HepG2 (cell line): ENCODE measurements around the gene SRSF10. TPM values are rescaled to one million over a fixed set of nuclear protein-coding genes. Genes with fewer than 3 reads are reported as not detected.

Experiments used
- ATAC-seq: fragments of 200-7000 bp; cut with Tn5 transposase; 3 replicates; pipeline ENCODE4 v1.9.1; 2020; ENCODE audit warnings: mild to moderate bottlenecking, moderate library complexity
- BruUV-seq: library from RNA; stranded (reverse); fragments of 400-500 nt; replicated peaks from 2 replicates; lab custom pipeline; 2021; lab: Mats Ljungman, UMichigan
- CTCF ChIA-PET: fragments of 300-600 bp; formaldehyde crosslinking; extraction: SDS; loops from one replicate; lab custom pipeline; 2021; ENCODE audit warnings: low total read pairs, inconsistent platforms, low intra/inter-chr PET ratio; lab: Yijun Ruan, JAX
- POLR2A ChIA-PET: fragments of 350-600 bp; sonication (Branson Sonifier 250); formaldehyde crosslinking; loops from one replicate; lab custom pipeline; 2020; ENCODE audit warnings: antibody characterized with exemption, inconsistent platforms; lab: Yijun Ruan, JAX
- DNase-seq: peaks from one replicate; pipeline ENCODE4 v3.0.0-alpha.2; 2015; ENCODE audit warnings: low spot score
- FAIRE-seq: peaks from 3 replicates; lab custom pipeline; 2011; peaks lifted over from hg19 to GRCh38; lab: Jason Lieb, UNC
- H2AFZ ChIP-seq: one replicate; pipeline ENCODE4 v1.6.1; 2011; ENCODE audit warnings: low read length, inconsistent platforms
- H3K27ac ChIP-seq: fragments of 300-600 bp; 3 replicates; pipeline ENCODE4 v1.8.0; 2011; ENCODE audit warnings: mixed run types, mild to moderate bottlenecking, mixed read lengths, low read length, inconsistent platforms; ENCODE audit not compliant: insufficient read depth; ENCODE audit errors: extremely low read length
- H3K27me3 ChIP-seq, 2 experiments: fragments of 200-600 bp in 1 of 2; 2 replicates in 1 of 2; 3 replicates in 1 of 2; pipeline versions ENCODE4 v1.6.0 to v1.8.0; 2011; ENCODE audit warnings: low read length in 2 of 2, mild to moderate bottlenecking in 2 of 2, moderate library complexity in 2 of 2, inconsistent platforms in 1 of 2; ENCODE audit not compliant: insufficient read depth in 2 of 2, control insufficient read depth in 1 of 2
- H3K36me3 ChIP-seq, 2 experiments: fragments of 200-600 bp in 1 of 2; replicated peaks in 1 of 2; 2 replicates in 1 of 2; 3 replicates in 1 of 2; pipeline versions ENCODE4 v1.5.1 to v1.8.0; 2011; ENCODE audit warnings: low read length in 2 of 2, inconsistent platforms in 1 of 2; ENCODE audit not compliant: insufficient read depth in 2 of 2, control insufficient read depth in 1 of 2
- H3K4me1 ChIP-seq: 2 replicates; pipeline ENCODE4 v1.5.1; 2012; ENCODE audit warnings: low read length, inconsistent platforms; ENCODE audit not compliant: insufficient read depth
- H3K4me2 ChIP-seq: 2 replicates; pipeline ENCODE4 v1.6.0; 2011; ENCODE audit warnings: low read depth, low read length, inconsistent platforms
- H3K4me3 ChIP-seq, 3 experiments: fragments of 200-600 bp in 1 of 3; sonication (generic), shearing (Covaris generic) in 1 of 3; replicated peaks in 1 of 3; 2 replicates each; pipeline ENCODE4 v1.5.1; 2011 to 2016; ENCODE audit warnings: low read length in 3 of 3, inconsistent platforms in 2 of 3, low read depth in 2 of 3, mild to moderate bottlenecking in 2 of 3, control low read depth in 1 of 3, mixed read lengths in 1 of 3; ENCODE audit not compliant: insufficient read depth in 1 of 3
- H3K79me2 ChIP-seq: one replicate; pipeline ENCODE4 v1.6.1; 2011; ENCODE audit warnings: low read length, inconsistent platforms; ENCODE audit not compliant: insufficient read depth
- H3K9ac ChIP-seq: 2 replicates; pipeline ENCODE4 v1.6.0; 2011; ENCODE audit warnings: mild to moderate bottlenecking, low read depth, low read length, inconsistent platforms; ENCODE audit not compliant: insufficient read depth
- H3K9me3 ChIP-seq: 2 replicates; pipeline ENCODE4 v1.5.1; 2012; ENCODE audit warnings: mild to moderate bottlenecking, low read length
- H4K20me1 ChIP-seq: 2 replicates; pipeline ENCODE4 v1.6.0; 2011; ENCODE audit warnings: inconsistent platforms, mild to moderate bottlenecking, low read length, moderate library complexity; ENCODE audit not compliant: insufficient read depth
- AGO1 ChIP-seq: fragments of 200-400 bp; formaldehyde crosslinking; IDR thresholded peaks from 2 replicates; pipeline ENCODE4 v1.6.1; 2017; ENCODE audit warnings: mild to moderate bottlenecking, low read depth, low read length, moderate library complexity; ENCODE audit not compliant: poor library complexity, severe bottlenecking
- ARNT2 ChIP-seq: sonication (generic); formaldehyde crosslinking; IDR thresholded peaks from 2 replicates; pipeline ENCODE4 v1.8.0; 2022; ENCODE audit warnings: mild to moderate bottlenecking, low read depth, missing genetic modification reagents, moderate library complexity
- CENPT ChIP-seq: sonication (generic); formaldehyde crosslinking; IDR thresholded peaks from 2 replicates; pipeline ENCODE4 v1.8.0; 2022; ENCODE audit warnings: low read depth, mild to moderate bottlenecking, moderate library complexity, missing genetic modification reagents
- CENPX ChIP-seq: sonication (generic); formaldehyde crosslinking; IDR thresholded peaks from 2 replicates; pipeline ENCODE4 v1.9.0; 2021; ENCODE audit warnings: mild to moderate bottlenecking, missing genetic modification reagents, moderate library complexity
- FOXO4 ChIP-seq: sonication (generic); formaldehyde crosslinking; conservative IDR thresholded peaks from 2 replicates; pipeline ENCODE4 v1.8.1; 2023; ENCODE audit warnings: missing genetic modification reagents
- GZF1 ChIP-seq: sonication (generic); formaldehyde crosslinking; IDR thresholded peaks from 2 replicates; pipeline ENCODE4 v1.5.1; 2020; ENCODE audit warnings: mild to moderate bottlenecking, missing genetic modification reagents
- IKZF1 ChIP-seq: fragments of 450-650 bp; IDR thresholded peaks from 2 replicates; pipeline ENCODE4 v1.7.1; 2016
- MAFG ChIP-seq: sonication (generic); formaldehyde crosslinking; IDR thresholded peaks from 2 replicates; pipeline ENCODE4 v1.5.1; 2020; ENCODE audit warnings: mild to moderate bottlenecking, missing genetic modification reagents
- MLX ChIP-seq: IDR thresholded peaks from 2 replicates; pipeline ENCODE4 v1.6.1; 2016
- NFATC3 ChIP-seq: sonication (generic); formaldehyde crosslinking; IDR thresholded peaks from 2 replicates; pipeline ENCODE4 v1.5.1; 2020; ENCODE audit warnings: mild to moderate bottlenecking, missing genetic modification reagents
- SMAD3 ChIP-seq: sonication (generic); formaldehyde crosslinking; IDR thresholded peaks from 2 replicates; pipeline ENCODE4 v1.4.0; 2020; ENCODE audit warnings: missing genetic modification reagents
- TAF15 ChIP-seq: fragments of 200-400 bp; formaldehyde crosslinking; IDR thresholded peaks from one replicate; pipeline ENCODE4 v1.6.1; 2018; ENCODE audit warnings: mild to moderate bottlenecking, low read depth, low read length; ENCODE audit not compliant: poor library complexity, severe bottlenecking
- ZNF180 ChIP-seq: sonication (generic); formaldehyde crosslinking; IDR thresholded peaks from 2 replicates; pipeline ENCODE4 v1.4.0; 2020; ENCODE audit warnings: low read depth, missing genetic modification reagents, borderline replicate concordance
- ZNF253 ChIP-seq: sonication (generic); formaldehyde crosslinking; IDR thresholded peaks from 2 replicates; pipeline ENCODE4 v1.8.0; 2022; ENCODE audit warnings: mild to moderate bottlenecking, missing genetic modification reagents, borderline replicate concordance
- ZNF431 ChIP-seq: sonication (generic); formaldehyde crosslinking; IDR thresholded peaks from 2 replicates; pipeline ENCODE4 v1.9.0; 2022; ENCODE audit warnings: missing genetic modification reagents, low read depth, mild to moderate bottlenecking, borderline replicate concordance
- ZNF761 ChIP-seq: sonication (generic); formaldehyde crosslinking; conservative IDR thresholded peaks from 2 replicates; pipeline ENCODE4 v1.4.0; 2020; ENCODE audit warnings: mild to moderate bottlenecking, missing genetic modification reagents
- WGBS: methylation state at CpG from one replicate; pipeline ENCODE4 v1.1.6; 2017; ENCODE audit warnings: low lambda C conversion rate; 5-methylcytosine and 5-hydroxymethylcytosine counted together
- in situ Hi-C: cut with HindIII; loops from 2 replicates; pipeline ENCODE4 v1.10.0; 2017; ENCODE audit warnings: low pct_unique_long_range_greater_than_20kb; ENCODE audit not compliant: extremely low pct_ligation_motif_present
- intact Hi-C: fragments of 100-400 bp; cut with micrococcal nuclease; formaldehyde crosslinking; loops from one replicate; pipeline ENCODE4 v1.10.0; 2022; ENCODE audit not compliant: unreplicated experiment
- polyA plus RNA-seq, 8 experiments: library from polyadenylated mRNA; depleted of rRNA in 3 of 8; stranded (reverse) in 7 of 8; unstranded in 1 of 8; fragments of >200 nt; fragmentation: Illumina TruSeq in 4 of 8; extraction: Trizol in 4 of 8; gene quantifications; 2 replicates each; pipeline versions ENCODE4 v1.2.1 to v1.2.3, GENCODE V29; 2011 to 2016; ENCODE audit warnings: low read depth in 4 of 8, missing spikeins in 1 of 8, mixed read lengths in 1 of 8; ENCODE audit not compliant: insufficient read depth in 1 of 8
- total RNA-seq, 5 experiments: library from RNA; depleted of rRNA; stranded (reverse); fragments of >200 nt; fragmentation: Illumina TruSeq; extraction: Trizol; gene quantifications; 2 replicates each; pipeline ENCODE4 v1.2.3, GENCODE V29; 2016; ENCODE audit warnings: low read depth in 1 of 5
- TF ChIP-seq, protein P1 (sequence below): sonication (generic); formaldehyde crosslinking; IDR thresholded peaks from 2 replicates; pipeline ENCODE4 v1.5.1; 2020; ENCODE audit warnings: mild to moderate bottlenecking, missing genetic modification reagents, borderline replicate concordance

SRSF10 gene
- total and polyA plus RNA-seq, 2 of the 13 experiments (the other 11 are each of a cell fraction or from before 2014, with no cell fraction given), result 126 to 186 TPM

DNA sequence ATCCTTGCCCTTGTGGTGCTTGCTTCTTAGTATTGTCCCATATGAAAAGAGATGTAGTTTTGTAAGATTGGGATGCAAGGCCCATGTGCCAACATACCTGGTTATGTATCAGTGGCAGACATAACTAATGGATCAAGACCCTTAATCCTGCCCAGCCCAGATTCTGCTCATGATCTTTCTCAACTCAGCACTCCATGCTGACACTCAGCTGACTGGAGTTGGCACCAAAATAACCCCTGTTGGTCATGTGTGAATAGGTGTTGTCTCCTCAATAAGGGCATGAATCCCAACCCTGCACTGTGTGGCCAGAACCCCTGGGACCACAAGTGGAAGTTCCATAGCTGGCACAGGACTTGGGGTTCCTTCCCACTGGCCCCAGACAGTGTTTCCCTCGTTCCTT lies 53.0 kb downstream of the SRSF10 start:
- FAIRE-seq (no peak), ATAC-seq (no peak), DNase-seq (no peak)
- H4K20me1 ChIP-seq, result no peaks in the 10 kb centered on the region
- H2AFZ ChIP-seq, result no peak overlapping the region
- intact Hi-C loops, result no loop called here
- H3K4me2 ChIP-seq, result no peak overlapping the region
- TF ChIP-seq ARNT2 (CRISPR knock-in tag), result no peak
- no peak for TF ChIP-seq MLX
- no peak for TF ChIP-seq NFATC3 (CRISPR knock-in tag)
- TF ChIP-seq FOXO4, result no peak
- TF ChIP-seq TAF15, result no peak
- TF ChIP-seq CENPT, result no peak
- no peak for TF ChIP-seq GZF1 (CRISPR knock-in tag)
- H3K9me3 ChIP-seq, result no peaks in the 10 kb centered on the region
- in situ Hi-C loops, result no loop called here
- BruUV-seq, result no TSS peak
- 0% methylated on average over 1 of the region's 1 CpG for WGBS
- H3K9ac ChIP-seq, result no peak overlapping the region
- H3K27ac ChIP-seq, result no peak overlapping the region
- CTCF ChIA-PET, result no interaction called here
- no peaks in the 10 kb centered on the region for H3K79me2 ChIP-seq
- H3K4me1 ChIP-seq, result peaks cover 11% of the 10 kb centered on the region
- H3K36me3 ChIP-seq, result no peaks in the 10 kb centered on the region
- H3K27me3 ChIP-seq, result peaks cover 0 to 14% of the 10 kb centered on the region in 2 experiments; a peak in 3 of 5 replicates
- no peak overlapping the region for H3K4me3 ChIP-seq
- POLR2A ChIA-PET, result no interaction called here

DNA sequence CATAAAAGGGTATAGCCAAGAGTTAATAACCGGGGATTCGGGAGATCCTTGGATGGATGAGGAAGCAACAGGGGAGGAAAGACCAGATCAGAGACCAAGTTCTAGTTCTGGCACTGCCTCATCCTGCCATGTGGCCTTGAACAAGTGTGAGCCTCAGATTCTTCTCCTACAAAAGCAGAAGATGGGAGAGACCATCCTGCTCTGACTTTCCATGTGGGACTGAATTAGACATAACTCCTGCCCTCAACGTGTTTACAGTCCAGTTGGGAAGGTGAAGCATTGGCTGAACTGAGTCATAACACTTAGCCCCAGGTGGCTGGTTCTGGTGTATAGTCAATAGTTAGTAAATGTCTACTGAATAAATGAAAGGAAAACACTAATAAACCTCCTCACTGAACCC lies 54.8 kb downstream of the SRSF10 start:
- in situ Hi-C loops, result no loop called here
- no peaks in the 10 kb centered on the region for H3K9me3 ChIP-seq
- intact Hi-C loops, result no loop called here
- no peak overlapping the region for H3K27ac ChIP-seq
- POLR2A ChIA-PET, result no interaction called here
- H3K27me3 ChIP-seq, result peaks cover 0 to 14% of the 10 kb centered on the region in 2 experiments; a peak in 3 of 5 replicates
- no peak for ATAC-seq
- no peak overlapping the region for H2AFZ ChIP-seq
- H3K36me3 ChIP-seq, result no peaks in the 10 kb centered on the region
- no peak overlapping the region for H3K4me2 ChIP-seq
- H3K4me1 ChIP-seq, result peaks cover 19% of the 10 kb centered on the region
- 43% methylated on average over 3 of the region's 3 CpGs for WGBS
- BruUV-seq, result no TSS peak
- H3K79me2 ChIP-seq, result no peaks in the 10 kb centered on the region
- no peak overlapping the region for H3K9ac ChIP-seq
- H3K4me3 ChIP-seq, result no peak overlapping the region
- no peak for DNase-seq
- H4K20me1 ChIP-seq, result no peaks in the 10 kb centered on the region
- CTCF ChIA-PET, result no interaction called here
- FAIRE-seq, result no peak
- TF ChIP-seq IKZF1, result no peak
- no peak for TF ChIP-seq ZNF761 (CRISPR knock-in tag)
- no peak for TF ChIP-seq ZNF431
- no peak for TF ChIP-seq SMAD3 (CRISPR knock-in tag)
- no peak for TF ChIP-seq AGO1
- TF ChIP-seq MAFG (CRISPR knock-in tag), result no peak
- TF ChIP-seq ZNF253 (CRISPR knock-in tag), result no peak
- no peak for TF ChIP-seq ZNF180 (CRISPR knock-in tag)
- TF ChIP-seq CENPX (CRISPR knock-in tag), result no peak
- TF ChIP-seq, protein P1, sequence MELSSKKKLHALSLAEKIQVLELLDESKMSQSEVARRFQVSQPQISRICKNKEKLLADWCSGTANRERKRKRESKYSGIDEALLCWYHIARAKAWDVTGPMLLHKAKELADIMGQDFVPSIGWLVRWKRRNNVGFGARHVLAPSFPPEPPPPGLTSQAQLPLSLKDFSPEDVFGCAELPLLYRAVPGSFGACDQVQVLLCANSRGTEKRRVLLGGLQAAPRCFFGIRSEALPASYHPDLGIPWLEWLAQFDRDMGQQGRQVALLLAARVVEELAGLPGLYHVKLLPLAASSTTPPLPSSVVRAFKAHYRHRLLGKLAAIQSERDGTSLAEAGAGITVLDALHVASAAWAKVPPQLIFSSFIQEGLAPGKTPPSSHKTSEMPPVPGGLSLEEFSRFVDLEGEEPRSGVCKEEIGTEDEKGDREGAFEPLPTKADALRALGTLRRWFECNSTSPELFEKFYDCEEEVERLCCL (CRISPR knock-in tag), result no peak
